OCI-LY1 (cell line): Measurements from ENCODE around the gene TMF1.
A peak's percentile ranks its signal among the peaks of the same experiment; 100 is the strongest.

Source experiments
- H2AFZ ChIP-seq: fragments of 200-600 bp; sonication (generic), shearing (Covaris generic); 2 replicates; pipeline ENCODE4 v1.6.0; 2014; ENCODE audit warnings: antibody characterized with exemption, mild to moderate bottlenecking, low read length
- H3F3A ChIP-seq: fragments of 200-600 bp; sonication (generic), shearing (Covaris generic); 2 replicates; pipeline ENCODE4 v1.6.0; 2014; ENCODE audit warnings: mild to moderate bottlenecking, antibody characterized with exemption, low read length, moderate library complexity; ENCODE audit not compliant: insufficient read depth
- H3K27ac ChIP-seq: fragments of 200-600 bp; sonication (generic); 2 replicates; pipeline ENCODE4 v1.5.1; 2014; ENCODE audit warnings: low read length, mixed run types, mild to moderate bottlenecking, low read depth; ENCODE audit not compliant: poor library complexity, severe bottlenecking
- H3K27me3 ChIP-seq: fragments of 200-600 bp; sonication (generic); 2 replicates; pipeline ENCODE4 v1.6.0; 2014; ENCODE audit warnings: antibody characterized with exemption, mild to moderate bottlenecking, low read length, moderate library complexity; ENCODE audit not compliant: insufficient read depth
- H3K36me3 ChIP-seq: fragments of 200-600 bp; sonication (generic); 2 replicates; pipeline ENCODE4 v1.6.1; 2014; ENCODE audit warnings: mild to moderate bottlenecking, antibody characterized with exemption, low read length, moderate library complexity, mixed read lengths; ENCODE audit not compliant: insufficient read depth
- H3K4me1 ChIP-seq: fragments of 200-600 bp; sonication (generic); 2 replicates; pipeline ENCODE4 v1.5.1; 2014; ENCODE audit warnings: mild to moderate bottlenecking, low read length, moderate library complexity; ENCODE audit not compliant: insufficient read depth, severe bottlenecking
- H3K4me2 ChIP-seq: fragments of 200-600 bp; sonication (generic), shearing (Covaris generic); 2 replicates; pipeline ENCODE4 v1.6.1; 2014; ENCODE audit warnings: low read length
- H3K4me3 ChIP-seq: fragments of 200-600 bp; sonication (generic); 2 replicates; pipeline ENCODE4 v1.5.1; 2014; ENCODE audit warnings: low read length, low read depth, mild to moderate bottlenecking, mixed read lengths; ENCODE audit not compliant: poor library complexity, severe bottlenecking
- H3K79me2 ChIP-seq: fragments of 200-600 bp; shearing (Covaris generic); 2 replicates; pipeline ENCODE4 v1.6.1; 2016; ENCODE audit warnings: mixed run types, low read length, mixed read lengths; ENCODE audit not compliant: insufficient read depth
- H3K9ac ChIP-seq: fragments of 200-600 bp; sonication (generic), shearing (Covaris generic); 2 replicates; pipeline ENCODE4 v1.6.1; 2014; ENCODE audit warnings: mild to moderate bottlenecking, low read length, mixed read lengths
- H3K9me2 ChIP-seq: fragments of 200-600 bp; sonication (generic), shearing (Covaris generic); 2 replicates; pipeline ENCODE4 v1.6.1; 2014; ENCODE audit warnings: low read depth, mild to moderate bottlenecking, low read length, mixed read lengths
- H3K9me3 ChIP-seq: fragments of 200-600 bp; shearing (Covaris generic); 2 replicates; pipeline ENCODE4 v1.6.1; 2014; ENCODE audit warnings: low read length, mixed read lengths
- H4K20me1 ChIP-seq: fragments of 200-600 bp; sonication (generic), shearing (Covaris generic); 2 replicates; pipeline ENCODE4 v1.6.0; 2016; ENCODE audit warnings: mild to moderate bottlenecking, low read length; ENCODE audit not compliant: insufficient read depth
- CTCF ChIP-seq: fragments of 200-600 bp; sonication (generic), shearing (Covaris generic); IDR thresholded peaks from 2 replicates; pipeline ENCODE4 v1.5.1; 2017; ENCODE audit warnings: mild to moderate bottlenecking, antibody characterized with exemption, low read length, moderate library complexity, mixed read lengths
- EZH2 ChIP-seq: fragments of 200-600 bp; sonication (generic), shearing (Covaris generic); IDR thresholded peaks from 2 replicates; pipeline ENCODE4 v1.8.0; 2017; ENCODE audit warnings: borderline replicate concordance, mixed run types, mild to moderate bottlenecking, antibody characterized with exemption, low read length, moderate library complexity, mixed read lengths

Gene TMF1

GRCh38 chr3:69051756-69052471, at the start of gene TMF1:
TMF1 (minus strand) TSS chr3:69052333; CDS start chr3:69052086, 247 bp downstream.
- Histone ChIP-seq H3K4me3 (peak within 1 kb of the TSS; percentile 88), H3K4me2 (peak within 1 kb of the TSS; percentile 88), H2AFZ (no peak within 1 kb of the TSS), H3F3A (no peaks in the 10 kb centered on the region), H3K79me2 (peaks cover 26% of the 10 kb centered on the region), H3K4me1 (peaks cover 20% of the 10 kb centered on the region), H3K36me3 (peaks cover 58% of the 10 kb centered on the region), H3K27ac (peak within 1 kb of the TSS; percentile 45), H3K9ac (peak within 1 kb of the TSS; percentile 81), H4K20me1 (0 out of 2 replicates have a peak, but pooled peaks cover 3% of the 10 kb centered on the region), H3K27me3 (no peaks in the 10 kb centered on the region), H3K9me2 (no peaks in the 10 kb centered on the region), H3K9me3 (no peaks in the 10 kb centered on the region)
- TF ChIP-seq EZH2 (no peak), CTCF (no peak)

- Histone ChIP-seq H3K9me3 (no peaks in the 10 kb centered on the region), H3K4me3 (no peak overlapping the region), H3K36me3 (peaks cover 22% of the 10 kb centered on the region; the same call in 1 of the 2 replicates), H3K9me2 (no peaks in the 10 kb centered on the region), H2AFZ (no peak overlapping the region), H3K79me2 (no peaks in the 10 kb centered on the region), H3F3A (no peaks in the 10 kb centered on the region), H3K27ac (no peak overlapping the region), H3K9ac (no peak overlapping the region), H3K27me3 (no peaks in the 10 kb centered on the region), H3K4me2 (no peak overlapping the region), H4K20me1 (no peaks in the 10 kb centered on the region), H3K4me1 (peaks cover 3% of the 10 kb centered on the region)
- TF ChIP-seq EZH2 (no peak), CTCF (no peak)
Observed at GRCh38 chr3:69099576-69099975, 47.4 kb upstream of the TMF1 start.

- no peak overlapping the region for H3K9ac ChIP-seq
- no peaks in the 10 kb centered on the region for H3K27me3 ChIP-seq
- no peak overlapping the region for H3K4me3 ChIP-seq
- no peak overlapping the region for H2AFZ ChIP-seq
- no peaks in the 10 kb centered on the region for H4K20me1 ChIP-seq
- H3K4me2 ChIP-seq: no peak overlapping the region
- peaks cover 9% of the 10 kb centered on the region; the same call in 1 of the 2 replicates for H3K36me3 ChIP-seq
- H3K27ac ChIP-seq: no peak overlapping the region
- no peaks in the 10 kb centered on the region for H3K9me3 ChIP-seq
- no peaks in the 10 kb centered on the region for H3K79me2 ChIP-seq
- TF ChIP-seq EZH2 (no peak), CTCF (no peak)
- H3K4me1 ChIP-seq: peaks cover 5% of the 10 kb centered on the region
- no peaks in the 10 kb centered on the region for H3K9me2 ChIP-seq
- H3F3A ChIP-seq: no peaks in the 10 kb centered on the region
Observed at GRCh38 chr3:69097407-69098086, 45.4 kb upstream of the TMF1 start.
